ENCODE results near the gene MEIS1.

The MEIS1 gene

GRCh38 chr2:66536290-66536673 lies 101.4 kb downstream of the MEIS1 start:
- DNase-seq: peak in 1 of 3 experiments; percentile 62

DNA sequence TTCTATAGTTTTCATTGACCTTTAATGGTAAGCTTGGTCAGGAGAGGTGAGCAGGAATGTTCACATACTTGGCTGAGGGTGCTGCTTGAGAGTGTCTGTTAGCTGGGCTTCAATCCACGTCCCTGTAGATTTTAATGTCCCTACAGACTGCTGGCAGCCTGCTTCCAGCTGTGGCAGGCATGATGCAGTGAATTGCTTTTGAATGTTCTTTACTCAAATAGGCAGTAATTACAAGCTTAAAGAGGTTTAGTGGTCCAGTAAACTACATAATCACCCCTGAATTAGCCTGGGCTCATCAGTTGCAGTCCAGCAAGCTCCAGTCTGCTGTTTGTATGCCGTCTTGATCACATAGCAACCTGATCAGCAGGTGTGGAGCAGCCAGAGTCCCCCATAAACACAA lies 102.1 kb downstream of the MEIS1 start:
- peak in 2 of 3 experiments; percentile 91 to 99 for DNase-seq

DNA sequence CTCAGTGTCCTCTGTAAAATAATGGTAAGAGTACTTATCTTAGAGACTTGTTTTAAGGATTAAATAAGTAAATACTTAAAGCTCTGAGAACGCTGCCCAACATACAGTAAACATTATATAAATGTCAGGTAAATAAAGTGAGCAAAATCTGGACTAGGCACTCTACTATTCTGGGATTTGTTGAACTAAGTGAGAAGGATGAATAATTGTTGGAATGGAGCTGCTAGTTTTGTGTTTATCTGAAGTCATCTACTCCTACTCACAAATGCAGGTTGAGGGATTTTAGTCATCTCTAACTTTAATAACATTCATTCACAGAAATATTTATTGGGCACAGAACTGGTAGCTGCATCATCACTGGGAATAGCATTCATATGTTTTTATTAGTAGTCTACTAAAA lies 103.4 kb downstream of the MEIS1 start:
- no peak for DNase-seq

DNA sequence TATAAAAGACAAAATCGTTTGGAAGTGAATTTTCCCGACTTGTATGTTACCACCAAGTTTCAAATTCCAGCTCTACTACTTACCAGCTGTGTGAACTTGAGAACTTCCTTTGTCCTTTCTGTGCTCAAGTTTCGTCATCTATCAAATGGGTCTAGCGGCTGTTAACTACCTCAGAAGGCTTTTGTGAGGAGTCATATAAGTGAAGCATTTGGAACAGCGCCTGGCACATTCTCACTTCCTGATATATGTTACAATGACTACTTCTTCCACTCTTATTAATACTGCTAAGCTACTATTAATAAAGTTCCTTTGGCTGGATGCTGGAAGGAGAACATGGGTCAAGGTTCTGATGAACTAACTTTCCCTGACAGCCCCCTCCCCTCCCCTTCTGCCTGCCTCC lies 104.5 kb downstream of the MEIS1 start:
- DNase-seq: no peak

- no peak for DNase-seq
Observed at GRCh38 chr2:66541646-66542045, 106.7 kb downstream of the MEIS1 start.

GRCh38 chr2:66543257-66543767 lies 108.4 kb downstream of the MEIS1 start:
- DNase-seq: peak in 2 of 3 experiments; percentile 73 to 92

GRCh38 chr2:66544258-66544657 lies 109.3 kb downstream of the MEIS1 start:
- no peak for DNase-seq

DNA sequence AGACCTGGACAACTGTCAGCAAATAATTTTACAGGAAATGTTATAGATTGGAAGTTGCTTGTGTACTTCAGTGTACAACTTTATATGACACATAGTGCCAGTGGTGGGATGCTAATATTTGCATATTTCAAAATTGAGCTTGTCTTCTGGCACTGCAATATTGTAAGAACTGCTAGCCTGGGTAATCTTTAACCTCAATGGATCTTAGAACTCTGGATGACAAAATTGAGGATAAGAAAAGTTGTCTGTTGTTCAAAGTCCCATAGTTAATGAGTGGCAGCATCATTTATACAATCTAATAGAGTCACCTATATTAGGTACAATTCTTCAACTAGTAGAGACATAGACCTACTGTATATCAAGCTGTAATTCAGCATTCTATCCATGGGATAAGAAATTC lies 110.3 kb downstream of the MEIS1 start:
- DNase-seq: no peak

- peak in 1 of 3 experiments; percentile 63 for DNase-seq
Observed at GRCh38 chr2:66547118-66547517, 112.2 kb downstream of the MEIS1 start.

DNA sequence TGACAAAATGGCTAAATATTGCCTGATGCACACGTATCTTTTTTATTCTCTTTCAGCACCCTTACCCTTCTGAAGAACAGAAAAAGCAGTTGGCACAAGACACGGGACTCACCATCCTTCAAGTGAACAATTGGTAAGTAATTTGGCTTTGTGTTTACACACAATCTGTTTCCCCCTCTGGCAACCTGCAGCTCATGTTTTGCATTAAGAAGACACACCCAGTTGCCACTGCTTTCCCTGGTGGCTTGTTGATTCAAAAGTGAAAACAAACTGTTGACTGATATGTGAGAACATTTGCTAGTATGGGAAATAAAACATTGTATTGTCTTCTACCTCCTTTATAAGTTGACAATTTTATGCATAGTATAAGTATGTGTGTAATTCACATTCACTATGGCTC lies 113.0 kb downstream of the MEIS1 start:
- DNase-seq: peak; percentile 10 to 98 (median 77)

GRCh38 chr2:66548422-66548821 lies 113.5 kb downstream of the MEIS1 start:
- DNase-seq: peak in 2 of 3 experiments; percentile 34 to 71

DNA sequence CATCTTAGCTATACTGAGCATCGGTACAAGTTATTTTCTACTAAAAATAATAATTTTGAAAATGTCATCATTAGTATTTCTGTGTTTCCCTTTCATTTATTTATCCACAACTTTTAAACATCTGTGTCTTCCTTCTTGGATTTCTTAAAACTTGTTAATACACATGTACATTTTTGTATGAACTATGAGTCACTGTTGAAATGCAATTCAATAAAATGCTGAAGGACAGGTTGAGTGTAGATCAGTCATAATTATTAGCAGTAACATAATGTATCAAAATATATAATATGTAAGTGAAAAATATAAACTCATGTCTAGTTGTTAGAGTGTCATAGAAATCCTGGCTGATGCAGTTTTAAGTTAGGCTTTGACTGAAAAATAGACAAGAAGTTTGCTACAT lies 115.9 kb downstream of the MEIS1 start:
- DNase-seq: no peak

GRCh38 chr2:66553370-66553769 lies 118.4 kb downstream of the MEIS1 start:
- peak; percentile 40 to 98 (median 89) for DNase-seq

- peak; percentile 24 to 92 (median 64) for DNase-seq
Observed at GRCh38 chr2:66555091-66555490, 120.2 kb downstream of the MEIS1 start.

DNA sequence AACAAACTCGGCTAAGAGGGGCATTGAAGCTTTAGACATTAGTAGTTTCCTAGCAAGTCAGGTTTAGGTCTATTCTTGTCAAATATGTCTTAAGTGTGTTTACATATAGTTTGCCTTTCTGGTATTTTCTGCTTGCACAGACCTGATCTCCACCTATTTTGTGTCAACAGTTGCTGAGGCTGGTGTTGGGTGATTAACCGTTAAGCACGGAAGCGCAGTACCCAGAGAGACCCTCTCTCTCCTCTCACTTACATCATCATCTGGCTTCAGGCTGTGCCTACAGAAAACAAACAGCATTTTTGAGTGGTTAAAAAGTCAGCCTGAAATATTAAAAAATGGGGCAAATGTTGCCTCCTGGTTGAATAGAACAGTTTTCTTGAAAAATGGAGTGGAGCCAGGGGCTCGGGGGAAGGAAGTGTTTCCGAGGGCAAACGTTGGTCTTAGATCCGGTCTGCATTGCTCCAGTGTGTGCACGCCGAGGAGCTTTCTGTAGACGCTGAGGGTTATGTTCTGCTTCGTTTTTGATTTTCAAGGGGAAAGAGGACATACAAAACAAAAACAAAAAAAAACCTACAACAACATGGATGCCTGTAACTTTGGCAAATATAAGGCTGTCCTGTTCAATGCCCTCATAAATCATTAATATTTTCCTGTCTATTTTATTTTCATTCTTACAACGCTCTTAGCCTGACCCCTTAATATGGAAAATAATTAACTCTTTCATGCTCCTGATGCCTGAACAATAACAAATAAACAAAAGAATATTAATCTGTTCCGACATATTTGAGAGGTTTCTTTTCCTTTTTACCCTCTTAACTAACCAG lies 120.8 kb downstream of the MEIS1 start:
- peak in 2 of 3 experiments; percentile 72 to 92 for DNase-seq

DNA sequence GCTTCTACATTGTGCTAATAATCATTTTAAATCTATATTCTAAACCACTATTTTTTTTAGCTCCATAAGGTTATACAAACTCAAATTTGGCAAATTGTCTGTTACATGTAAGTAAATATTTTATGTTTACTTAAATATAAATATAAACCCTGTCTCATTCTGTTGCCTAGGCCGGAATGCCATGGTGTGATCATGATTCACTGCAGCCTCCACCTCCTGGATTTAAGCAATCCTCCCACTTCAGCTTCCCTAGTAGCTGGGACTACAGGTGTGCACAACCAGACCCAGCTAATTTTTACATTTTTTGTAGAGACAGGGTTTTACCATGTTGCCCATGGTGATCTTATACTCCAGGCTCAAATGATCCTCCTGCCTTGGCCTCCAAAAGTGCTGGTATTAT lies 124.7 kb downstream of the MEIS1 start:
- no peak for DNase-seq

- DNase-seq: no peak
Observed at GRCh38 chr2:66560683-66561082, 125.8 kb downstream of the MEIS1 start.

GRCh38 chr2:66561645-66562303 lies 126.8 kb downstream of the MEIS1 start:
- DNase-seq: peak in 1 of 3 experiments; percentile 50

DNA sequence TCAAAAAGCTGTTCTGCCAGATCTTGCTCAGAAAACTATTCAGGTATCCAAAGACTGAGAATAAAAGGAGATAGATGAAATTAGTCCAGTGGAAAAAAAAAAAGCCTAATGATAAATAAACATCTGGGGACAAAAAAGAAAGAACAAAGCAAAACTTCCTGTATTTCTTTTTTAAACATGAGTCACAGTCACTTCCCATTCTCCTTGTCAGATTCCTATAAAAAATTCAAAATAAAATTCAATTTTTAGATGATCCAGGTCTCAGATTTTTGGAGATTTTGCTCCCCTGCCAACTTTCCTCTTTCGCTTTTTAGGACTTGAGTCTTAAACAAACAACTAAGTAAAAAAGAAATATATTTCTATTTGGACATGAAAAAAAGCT lies 127.4 kb downstream of the MEIS1 start:
- no peak for DNase-seq

DNA sequence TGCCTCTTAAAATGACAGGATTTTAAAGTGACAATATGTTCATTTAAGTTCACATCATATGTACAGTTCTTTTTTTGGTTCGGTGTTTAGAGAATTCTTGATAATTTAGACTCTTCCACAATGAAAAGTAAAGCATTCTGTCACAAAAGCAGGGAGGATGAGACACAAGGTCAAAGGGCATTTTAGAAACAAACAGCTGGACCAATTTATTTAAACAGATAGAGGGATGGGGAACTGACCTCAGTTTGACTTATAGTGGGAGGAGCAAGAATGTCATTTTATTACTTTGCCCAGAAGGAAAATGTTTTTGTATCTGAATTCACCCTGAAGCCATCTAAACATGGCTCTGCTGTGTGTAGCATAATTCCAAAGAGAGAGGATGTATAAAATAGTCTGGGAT lies 128.5 kb downstream of the MEIS1 start:
- no peak for DNase-seq

GRCh38 chr2:66565291-66565690 lies 130.4 kb downstream of the MEIS1 start:
- DNase-seq: peak in 1 of 3 experiments; percentile 36

DNA sequence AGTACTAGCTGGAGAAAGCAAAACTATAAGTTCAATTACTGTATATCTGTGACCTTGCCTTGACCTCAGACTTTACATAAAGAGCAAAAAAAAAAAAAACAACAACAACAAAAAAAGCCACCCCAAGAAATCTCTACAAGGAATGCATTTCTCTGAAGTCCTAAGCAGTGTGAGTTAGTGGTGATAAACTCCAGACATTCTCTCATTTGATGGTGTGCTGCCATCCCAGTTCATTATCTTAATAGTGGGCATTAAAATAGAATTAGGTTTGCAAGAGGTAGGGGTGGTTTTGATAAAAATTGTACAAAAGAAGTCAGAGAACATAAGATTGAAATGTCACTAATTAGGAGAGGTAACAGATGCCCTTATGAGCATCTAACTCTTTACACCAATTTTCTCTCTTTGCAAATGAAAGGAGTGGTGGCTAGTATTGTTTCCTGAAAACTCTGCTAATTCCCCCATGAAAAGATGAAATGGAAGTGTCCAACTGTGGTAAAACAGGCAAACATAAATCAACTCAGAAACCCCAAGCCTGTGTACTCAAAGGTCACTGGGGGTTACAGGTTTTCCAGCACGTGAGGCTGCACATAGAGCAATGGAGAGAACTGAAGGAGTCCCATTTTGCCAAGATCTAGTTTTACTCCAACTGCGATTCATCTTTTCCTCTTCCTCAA lies 131.9 kb downstream of the MEIS1 start:
- peak in 2 of 3 experiments; percentile 54 to 85 for DNase-seq

DNA sequence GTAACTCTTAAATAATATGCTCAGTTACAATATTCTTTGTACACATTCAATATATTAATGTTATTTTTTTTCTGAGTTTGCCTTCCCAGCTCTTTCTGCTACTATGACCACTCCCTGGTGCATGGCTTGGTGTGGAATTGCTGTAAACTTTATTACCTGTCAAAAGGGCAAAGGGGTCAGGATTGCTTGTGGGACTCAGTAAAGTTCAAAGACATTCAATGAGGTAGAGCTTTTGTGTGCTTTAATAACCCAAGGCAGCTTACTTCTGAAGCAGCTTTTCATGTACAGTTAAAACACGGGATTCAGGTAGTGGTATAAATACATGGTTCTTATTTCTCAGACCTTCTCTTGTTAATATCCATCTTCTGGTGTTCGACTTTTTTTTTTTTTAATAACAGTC lies 132.8 kb downstream of the MEIS1 start:
- DNase-seq: peak in 1 of 3 experiments; percentile 50

Data from NCI-H1417 (cell line).